ENCODE results near the gene NRP1. TPM values are rescaled to one million over a fixed set of nuclear protein-coding genes. Genes with fewer than 3 reads are reported as not detected.

NRP1 gene
- total RNA-seq, 1 experiment from 2014 or later, result 3.0 TPM

DNA sequence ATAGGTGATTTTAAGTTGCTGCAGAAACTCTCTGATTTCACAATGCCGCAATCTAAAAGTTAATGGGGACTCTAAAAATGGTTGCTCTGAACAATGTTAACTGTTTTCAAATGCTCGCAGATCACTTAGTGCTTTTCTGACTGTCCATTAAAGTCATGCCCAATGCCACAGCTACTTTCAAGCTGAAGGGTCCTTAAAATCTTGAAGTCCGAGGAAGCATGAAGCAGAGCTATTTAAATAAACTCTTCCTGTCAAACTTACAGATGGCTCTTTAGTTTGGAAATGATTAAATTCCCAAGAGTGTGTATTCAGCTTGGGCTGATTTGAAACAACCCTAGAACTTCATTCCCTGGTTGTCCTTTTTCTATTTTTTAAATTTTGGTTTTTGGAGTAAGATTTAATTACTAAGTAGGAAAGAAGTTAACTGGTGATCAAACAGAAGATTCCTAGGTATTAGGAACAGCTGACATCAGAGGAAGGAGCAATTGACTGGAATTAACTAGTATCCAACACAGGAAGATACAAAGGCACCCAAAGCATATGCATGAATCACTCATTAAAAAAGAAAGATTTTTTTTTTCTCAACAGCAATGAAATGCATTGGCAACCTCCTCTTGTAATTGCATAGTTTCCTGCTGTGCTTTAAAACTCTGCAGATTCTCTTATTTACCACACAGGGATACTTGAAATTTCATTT is 105.1 kb downstream of the NRP1 start:
- Mint-ChIP-seq H3K27ac (no peak overlapping the region), H3K4me3 (no peak overlapping the region), H3K4me1 (peaks cover 17% of the 10 kb centered on the region), H3K36me3 (no peaks in the 10 kb centered on the region), H3K27me3 (ENCODE audit: low read depth) (no peaks in the 10 kb centered on the region), H3K9me3 (no peaks in the 10 kb centered on the region)
- ChIA-PET POLR2A (no interaction called here), CTCF (no interaction called here)
- ATAC-seq, result no peak
- TF ChIP-seq ZNF671 (CRISPR knock-in tag; IDR thresholded peaks at IDR 0.05), result no peak
- TF ChIP-seq, protein P1, sequence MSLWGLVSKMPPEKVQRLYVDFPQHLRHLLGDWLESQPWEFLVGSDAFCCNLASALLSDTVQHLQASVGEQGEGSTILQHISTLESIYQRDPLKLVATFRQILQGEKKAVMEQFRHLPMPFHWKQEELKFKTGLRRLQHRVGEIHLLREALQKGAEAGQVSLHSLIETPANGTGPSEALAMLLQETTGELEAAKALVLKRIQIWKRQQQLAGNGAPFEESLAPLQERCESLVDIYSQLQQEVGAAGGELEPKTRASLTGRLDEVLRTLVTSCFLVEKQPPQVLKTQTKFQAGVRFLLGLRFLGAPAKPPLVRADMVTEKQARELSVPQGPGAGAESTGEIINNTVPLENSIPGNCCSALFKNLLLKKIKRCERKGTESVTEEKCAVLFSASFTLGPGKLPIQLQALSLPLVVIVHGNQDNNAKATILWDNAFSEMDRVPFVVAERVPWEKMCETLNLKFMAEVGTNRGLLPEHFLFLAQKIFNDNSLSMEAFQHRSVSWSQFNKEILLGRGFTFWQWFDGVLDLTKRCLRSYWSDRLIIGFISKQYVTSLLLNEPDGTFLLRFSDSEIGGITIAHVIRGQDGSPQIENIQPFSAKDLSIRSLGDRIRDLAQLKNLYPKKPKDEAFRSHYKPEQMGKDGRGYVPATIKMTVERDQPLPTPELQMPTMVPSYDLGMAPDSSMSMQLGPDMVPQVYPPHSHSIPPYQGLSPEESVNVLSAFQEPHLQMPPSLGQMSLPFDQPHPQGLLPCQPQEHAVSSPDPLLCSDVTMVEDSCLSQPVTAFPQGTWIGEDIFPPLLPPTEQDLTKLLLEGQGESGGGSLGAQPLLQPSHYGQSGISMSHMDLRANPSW (CRISPR knock-in tag; conservative IDR thresholded peaks at IDR 0.05; ENCODE audit: low read depth), result no peak
- TF ChIP-seq, protein P2, sequence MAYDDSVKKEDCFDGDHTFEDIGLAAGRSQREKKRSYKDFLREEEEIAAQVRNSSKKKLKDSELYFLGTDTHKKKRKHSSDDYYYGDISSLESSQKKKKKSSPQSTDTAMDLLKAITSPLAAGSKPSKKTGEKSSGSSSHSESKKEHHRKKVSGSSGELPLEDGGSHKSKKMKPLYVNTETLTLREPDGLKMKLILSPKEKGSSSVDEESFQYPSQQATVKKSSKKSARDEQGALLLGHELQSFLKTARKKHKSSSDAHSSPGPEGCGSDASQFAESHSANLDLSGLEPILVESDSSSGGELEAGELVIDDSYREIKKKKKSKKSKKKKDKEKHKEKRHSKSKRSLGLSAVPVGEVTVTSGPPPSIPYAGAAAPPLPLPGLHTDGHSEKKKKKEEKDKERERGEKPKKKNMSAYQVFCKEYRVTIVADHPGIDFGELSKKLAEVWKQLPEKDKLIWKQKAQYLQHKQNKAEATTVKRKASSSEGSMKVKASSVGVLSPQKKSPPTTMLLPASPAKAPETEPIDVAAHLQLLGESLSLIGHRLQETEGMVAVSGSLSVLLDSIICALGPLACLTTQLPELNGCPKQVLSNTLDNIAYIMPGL (CRISPR knock-in tag; IDR thresholded peaks at IDR 0.05), result no peak
- TF ChIP-seq MYBL2 (CRISPR knock-in tag; IDR thresholded peaks at IDR 0.05), result no peak
- TF ChIP-seq, protein P3, sequence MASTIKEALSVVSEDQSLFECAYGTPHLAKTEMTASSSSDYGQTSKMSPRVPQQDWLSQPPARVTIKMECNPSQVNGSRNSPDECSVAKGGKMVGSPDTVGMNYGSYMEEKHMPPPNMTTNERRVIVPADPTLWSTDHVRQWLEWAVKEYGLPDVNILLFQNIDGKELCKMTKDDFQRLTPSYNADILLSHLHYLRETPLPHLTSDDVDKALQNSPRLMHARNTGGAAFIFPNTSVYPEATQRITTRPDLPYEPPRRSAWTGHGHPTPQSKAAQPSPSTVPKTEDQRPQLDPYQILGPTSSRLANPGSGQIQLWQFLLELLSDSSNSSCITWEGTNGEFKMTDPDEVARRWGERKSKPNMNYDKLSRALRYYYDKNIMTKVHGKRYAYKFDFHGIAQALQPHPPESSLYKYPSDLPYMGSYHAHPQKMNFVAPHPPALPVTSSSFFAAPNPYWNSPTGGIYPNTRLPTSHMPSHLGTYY (CRISPR knock-in tag; IDR thresholded peaks at IDR 0.05), result no peak
- no peak for TF ChIP-seq NFATC4 (CRISPR knock-in tag; IDR thresholded peaks at IDR 0.05)
- TF ChIP-seq, protein P4, sequence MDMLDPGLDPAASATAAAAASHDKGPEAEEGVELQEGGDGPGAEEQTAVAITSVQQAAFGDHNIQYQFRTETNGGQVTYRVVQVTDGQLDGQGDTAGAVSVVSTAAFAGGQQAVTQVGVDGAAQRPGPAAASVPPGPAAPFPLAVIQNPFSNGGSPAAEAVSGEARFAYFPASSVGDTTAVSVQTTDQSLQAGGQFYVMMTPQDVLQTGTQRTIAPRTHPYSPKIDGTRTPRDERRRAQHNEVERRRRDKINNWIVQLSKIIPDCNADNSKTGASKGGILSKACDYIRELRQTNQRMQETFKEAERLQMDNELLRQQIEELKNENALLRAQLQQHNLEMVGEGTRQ (CRISPR knock-in tag; IDR thresholded peaks at IDR 0.05), result no peak
- TF ChIP-seq, protein P5, sequence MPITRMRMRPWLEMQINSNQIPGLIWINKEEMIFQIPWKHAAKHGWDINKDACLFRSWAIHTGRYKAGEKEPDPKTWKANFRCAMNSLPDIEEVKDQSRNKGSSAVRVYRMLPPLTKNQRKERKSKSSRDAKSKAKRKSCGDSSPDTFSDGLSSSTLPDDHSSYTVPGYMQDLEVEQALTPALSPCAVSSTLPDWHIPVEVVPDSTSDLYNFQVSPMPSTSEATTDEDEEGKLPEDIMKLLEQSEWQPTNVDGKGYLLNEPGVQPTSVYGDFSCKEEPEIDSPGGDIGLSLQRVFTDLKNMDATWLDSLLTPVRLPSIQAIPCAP (CRISPR knock-in tag; IDR thresholded peaks at IDR 0.05), result no peak
- no peak for DNase-seq (ENCODE audit: low spot score)

DNA sequence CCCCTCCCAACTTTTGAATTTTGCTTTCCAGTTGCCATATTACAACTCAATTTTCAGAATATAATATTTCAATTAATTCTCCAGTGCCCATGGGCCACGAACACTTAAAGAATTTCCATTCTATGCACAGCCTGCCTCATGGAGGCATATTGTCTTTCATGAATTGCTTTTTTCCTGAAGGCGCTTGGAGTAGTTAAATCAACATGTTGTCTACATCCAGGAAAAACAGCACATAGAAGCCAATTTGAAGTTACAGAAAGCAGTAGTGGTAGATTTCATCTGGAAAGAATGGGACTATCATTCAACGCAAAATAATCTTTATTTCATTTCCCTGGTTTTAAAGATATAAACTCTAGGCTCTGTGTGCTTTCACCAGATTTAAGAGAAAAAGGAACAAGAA is 106.0 kb downstream of the NRP1 start:
- no peak for TF ChIP-seq HMGA2 (CRISPR knock-in tag; IDR thresholded peaks at IDR 0.05)
- no peaks in the 10 kb centered on the region for H3K9me3 Mint-ChIP-seq
- ATAC-seq (no peak), DNase-seq (ENCODE audit: low spot score) (no peak)
- ChIA-PET POLR2A (no interaction called here), CTCF (no interaction called here)
- H3K4me1 Mint-ChIP-seq, result peaks cover 17% of the 10 kb centered on the region
- no peak overlapping the region for H3K4me3 Mint-ChIP-seq
- H3K27ac Mint-ChIP-seq, result no peak overlapping the region
- H3K27me3 Mint-ChIP-seq (ENCODE audit: low read depth), result no peaks in the 10 kb centered on the region
- H3K36me3 Mint-ChIP-seq, result no peaks in the 10 kb centered on the region

DNA sequence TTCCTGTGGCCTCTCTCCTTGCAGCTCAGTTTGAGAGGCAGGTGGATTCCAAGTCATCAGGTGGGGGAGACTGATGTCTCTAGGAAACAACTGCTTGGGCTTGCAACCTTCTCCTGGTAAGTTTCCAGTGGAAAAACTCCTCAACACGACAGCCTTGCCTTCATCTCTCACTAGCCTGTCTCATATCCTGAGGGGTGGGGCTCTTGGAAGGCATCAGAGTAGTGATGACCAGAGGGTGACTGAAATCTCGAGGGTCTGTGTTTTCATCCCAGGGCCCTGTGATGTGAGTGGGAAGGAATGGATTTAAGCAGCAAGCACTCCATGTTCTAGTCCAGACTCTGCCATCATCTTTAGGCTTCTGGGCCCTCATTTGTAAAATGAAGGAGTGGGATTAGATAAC is 107.0 kb downstream of the NRP1 start:
- Mint-ChIP-seq H3K27me3 (ENCODE audit: low read depth) (no peaks in the 10 kb centered on the region), H3K36me3 (no peaks in the 10 kb centered on the region), H3K9me3 (no peaks in the 10 kb centered on the region), H3K4me3 (no peak overlapping the region), H3K27ac (no peak overlapping the region), H3K4me1 (peaks cover 17% of the 10 kb centered on the region)
- DNase-seq (ENCODE audit: low spot score) (no peak), ATAC-seq (no peak)
- POLR2A ChIA-PET, result no interaction called here
- TF ChIP-seq SMAD4 (CRISPR knock-in tag; IDR thresholded peaks at IDR 0.05) (no peak), SP1 (CRISPR knock-in tag; conservative IDR thresholded peaks at IDR 0.05) (no peak), GTF2I (CRISPR knock-in tag; conservative IDR thresholded peaks at IDR 0.05) (no peak)
- TF ChIP-seq, protein P6, sequence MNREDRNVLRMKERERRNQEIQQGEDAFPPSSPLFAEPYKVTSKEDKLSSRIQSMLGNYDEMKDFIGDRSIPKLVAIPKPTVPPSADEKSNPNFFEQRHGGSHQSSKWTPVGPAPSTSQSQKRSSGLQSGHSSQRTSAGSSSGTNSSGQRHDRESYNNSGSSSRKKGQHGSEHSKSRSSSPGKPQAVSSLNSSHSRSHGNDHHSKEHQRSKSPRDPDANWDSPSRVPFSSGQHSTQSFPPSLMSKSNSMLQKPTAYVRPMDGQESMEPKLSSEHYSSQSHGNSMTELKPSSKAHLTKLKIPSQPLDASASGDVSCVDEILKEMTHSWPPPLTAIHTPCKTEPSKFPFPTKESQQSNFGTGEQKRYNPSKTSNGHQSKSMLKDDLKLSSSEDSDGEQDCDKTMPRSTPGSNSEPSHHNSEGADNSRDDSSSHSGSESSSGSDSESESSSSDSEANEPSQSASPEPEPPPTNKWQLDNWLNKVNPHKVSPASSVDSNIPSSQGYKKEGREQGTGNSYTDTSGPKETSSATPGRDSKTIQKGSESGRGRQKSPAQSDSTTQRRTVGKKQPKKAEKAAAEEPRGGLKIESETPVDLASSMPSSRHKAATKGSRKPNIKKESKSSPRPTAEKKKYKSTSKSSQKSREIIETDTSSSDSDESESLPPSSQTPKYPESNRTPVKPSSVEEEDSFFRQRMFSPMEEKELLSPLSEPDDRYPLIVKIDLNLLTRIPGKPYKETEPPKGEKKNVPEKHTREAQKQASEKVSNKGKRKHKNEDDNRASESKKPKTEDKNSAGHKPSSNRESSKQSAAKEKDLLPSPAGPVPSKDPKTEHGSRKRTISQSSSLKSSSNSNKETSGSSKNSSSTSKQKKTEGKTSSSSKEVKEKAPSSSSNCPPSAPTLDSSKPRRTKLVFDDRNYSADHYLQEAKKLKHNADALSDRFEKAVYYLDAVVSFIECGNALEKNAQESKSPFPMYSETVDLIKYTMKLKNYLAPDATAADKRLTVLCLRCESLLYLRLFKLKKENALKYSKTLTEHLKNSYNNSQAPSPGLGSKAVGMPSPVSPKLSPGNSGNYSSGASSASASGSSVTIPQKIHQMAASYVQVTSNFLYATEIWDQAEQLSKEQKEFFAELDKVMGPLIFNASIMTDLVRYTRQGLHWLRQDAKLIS (CRISPR knock-in tag; IDR thresholded peaks at IDR 0.05; ENCODE audit: borderline replicate concordance), result no peak
- CTCF ChIA-PET, result no interaction called here

Data from WTC11 (cell line).